Liver (tissue), 9 donors: ENCODE results near the gene S100A11. TPM values are rescaled to one million over a fixed set of nuclear protein-coding genes. Genes with fewer than 3 reads are reported as not detected.

Experiments used
- DNase-seq: peaks from one replicate; pipeline ENCODE4 v3.0.0-alpha.2; 2017; ENCODE audit warnings: low spot score
- H3K27ac ChIP-seq, 2 donors: one replicate each; pipeline ENCODE4 v1.7.0; 2013; ENCODE audit warnings: inconsistent platforms in 2 of 2, low read length in 2 of 2, control low read depth in 1 of 2, low read depth in 1 of 2, mild to moderate bottlenecking in 1 of 2
- H3K27me3 ChIP-seq, 4 donors: one replicate each; pipeline versions ENCODE4 v1.6.1 to v1.7.0; 2013; ENCODE audit warnings: low read length in 3 of 4, inconsistent platforms in 1 of 4, mild to moderate bottlenecking in 1 of 4, moderate library complexity in 1 of 4; ENCODE audit not compliant: control insufficient read depth in 4 of 4, insufficient read depth in 4 of 4
- H3K36me3 ChIP-seq, 4 donors: one replicate each; pipeline versions ENCODE4 v1.6.1 to v1.7.0; 2013; ENCODE audit warnings: low read length in 3 of 4, mild to moderate bottlenecking in 3 of 4, low read depth in 1 of 4, moderate library complexity in 1 of 4; ENCODE audit not compliant: control insufficient read depth in 4 of 4, insufficient read depth in 3 of 4
- H3K4me1 ChIP-seq, 4 donors: one replicate each; pipeline versions ENCODE4 v1.6.1 to v1.7.0; 2013; ENCODE audit warnings: low read length in 3 of 4, mild to moderate bottlenecking in 3 of 4, moderate library complexity in 1 of 4; ENCODE audit not compliant: control insufficient read depth in 4 of 4, insufficient read depth in 4 of 4
- H3K4me3 ChIP-seq, 3 donors: one replicate each; pipeline versions ENCODE4 v1.6.1 to v1.7.0; 2013; ENCODE audit warnings: low read length in 3 of 3, control low read depth in 1 of 3, low read depth in 1 of 3, mild to moderate bottlenecking in 1 of 3
- H3K9ac ChIP-seq, 2 donors: one replicate each; pipeline ENCODE4 v1.7.0; 2013; ENCODE audit warnings: low read length in 2 of 2, mild to moderate bottlenecking in 2 of 2, moderate library complexity in 2 of 2, control low read depth in 1 of 2, low read depth in 1 of 2
- H3K9me3 ChIP-seq, 4 donors: one replicate each; pipeline versions ENCODE4 v1.6.1 to v1.7.0; 2013; ENCODE audit warnings: low read length in 3 of 4; ENCODE audit not compliant: control insufficient read depth in 4 of 4
- EGR1 ChIP-seq, 2 donors: IDR thresholded peaks; 2 replicates each; pipeline ENCODE4 v1.6.1; 2016 to 2018; ENCODE audit warnings: antibody characterized with exemption in 2 of 2, low read depth in 2 of 2
- FOXA1 ChIP-seq: IDR thresholded peaks from 2 replicates; pipeline ENCODE4 v1.6.1; 2016; ENCODE audit warnings: antibody characterized with exemption
- FOXA2 ChIP-seq: IDR thresholded peaks from 2 replicates; pipeline ENCODE4 v1.6.1; 2016; ENCODE audit warnings: antibody characterized with exemption
- GABPA ChIP-seq, 2 donors: IDR thresholded peaks in 1 of 2; conservative IDR thresholded peaks in 1 of 2; 2 replicates each; pipeline ENCODE4 v1.6.1; 2016; ENCODE audit warnings: antibody characterized with exemption in 2 of 2, mild to moderate bottlenecking in 1 of 2, moderate library complexity in 1 of 2
- HNF4A ChIP-seq, 2 donors: conservative IDR thresholded peaks; 2 replicates each; pipeline ENCODE4 v1.6.1; 2016; ENCODE audit warnings: antibody characterized with exemption in 2 of 2, mild to moderate bottlenecking in 2 of 2
- HNF4G ChIP-seq: IDR thresholded peaks from 2 replicates; pipeline ENCODE4 v1.6.1; 2016; ENCODE audit warnings: antibody characterized with exemption
- JUND ChIP-seq, 2 donors: IDR thresholded peaks; 2 replicates each; pipeline ENCODE4 v1.6.1; 2016; ENCODE audit warnings: antibody characterized with exemption in 2 of 2
- NR2F2 ChIP-seq: IDR thresholded peaks from 2 replicates; pipeline ENCODE4 v1.6.1; 2016; ENCODE audit warnings: antibody characterized with exemption
- RAD21 ChIP-seq, 2 donors: IDR thresholded peaks; 2 replicates each; pipeline ENCODE4 v1.6.1; 2016; ENCODE audit warnings: antibody characterized with exemption in 2 of 2, mild to moderate bottlenecking in 2 of 2
- RXRA ChIP-seq, 2 donors: IDR thresholded peaks; 2 replicates each; pipeline ENCODE4 v1.6.1; 2017 to 2018; ENCODE audit warnings: antibody characterized with exemption in 2 of 2, mild to moderate bottlenecking in 1 of 2
- SP1 ChIP-seq: IDR thresholded peaks from 2 replicates; pipeline ENCODE4 v1.6.1; 2018; ENCODE audit warnings: antibody characterized with exemption, mild to moderate bottlenecking
- TAF1 ChIP-seq: conservative IDR thresholded peaks from 2 replicates; pipeline ENCODE4 v1.6.1; 2016; ENCODE audit warnings: antibody characterized with exemption, mild to moderate bottlenecking
- YY1 ChIP-seq: IDR thresholded peaks from 2 replicates; pipeline ENCODE4 v1.6.1; 2016; ENCODE audit warnings: antibody characterized with exemption, mild to moderate bottlenecking
- WGBS: extraction: QIAGEN DNeasy Blood & Tissue Kit; methylation state at CpG from one replicate; pipeline ENCODE4 v1.1.7; 2013; 5-methylcytosine and 5-hydroxymethylcytosine counted together
- polyA plus RNA-seq, 2 donors: library from polyadenylated mRNA; stranded (reverse) in 1 of 2; unstranded in 1 of 2; fragments of 200-250 nt in 1 of 2; fragments of >200 nt in 1 of 2; fragmentation: Nextera tagmentation in 1 of 2; extraction: Ambion mirVana in 1 of 2; gene quantifications; one replicate each; pipeline versions ENCODE4 v1.2.1 to v1.2.3, GENCODE V29; 2013 to 2015
- total RNA-seq, 2 donors: library from RNA; depleted of rRNA; stranded (reverse); fragments of >200 nt; gene quantifications; one replicate each; pipeline ENCODE4 v1.2.3, GENCODE V29; 2014
- TF ChIP-seq, protein P1 (sequence below): IDR thresholded peaks from 2 replicates; pipeline ENCODE4 v1.6.1; 2016; ENCODE audit warnings: antibody characterized with exemption, mild to moderate bottlenecking
- TF ChIP-seq, protein P2 (sequence below): IDR thresholded peaks from 2 replicates; pipeline ENCODE4 v1.6.1; 2016; ENCODE audit warnings: antibody characterized with exemption
- TF ChIP-seq, protein P3 (sequence below): IDR thresholded peaks from 2 replicates; pipeline ENCODE4 v1.6.1; 2016; ENCODE audit warnings: antibody characterized with exemption
- TF ChIP-seq, protein P4 (sequence below): IDR thresholded peaks from 2 replicates; pipeline ENCODE4 v1.6.1; 2016; ENCODE audit warnings: antibody characterized with exemption
- donor health status: healthy.
- donor health status: healthy.
- donor health status: healthy.
- donor health status: healthy.
- donor health status: healthy.

The S100A11 gene
- total and polyA plus RNA-seq, 4 donors = 9.9 to 76.1 (median 31.0) TPM

DNA sequence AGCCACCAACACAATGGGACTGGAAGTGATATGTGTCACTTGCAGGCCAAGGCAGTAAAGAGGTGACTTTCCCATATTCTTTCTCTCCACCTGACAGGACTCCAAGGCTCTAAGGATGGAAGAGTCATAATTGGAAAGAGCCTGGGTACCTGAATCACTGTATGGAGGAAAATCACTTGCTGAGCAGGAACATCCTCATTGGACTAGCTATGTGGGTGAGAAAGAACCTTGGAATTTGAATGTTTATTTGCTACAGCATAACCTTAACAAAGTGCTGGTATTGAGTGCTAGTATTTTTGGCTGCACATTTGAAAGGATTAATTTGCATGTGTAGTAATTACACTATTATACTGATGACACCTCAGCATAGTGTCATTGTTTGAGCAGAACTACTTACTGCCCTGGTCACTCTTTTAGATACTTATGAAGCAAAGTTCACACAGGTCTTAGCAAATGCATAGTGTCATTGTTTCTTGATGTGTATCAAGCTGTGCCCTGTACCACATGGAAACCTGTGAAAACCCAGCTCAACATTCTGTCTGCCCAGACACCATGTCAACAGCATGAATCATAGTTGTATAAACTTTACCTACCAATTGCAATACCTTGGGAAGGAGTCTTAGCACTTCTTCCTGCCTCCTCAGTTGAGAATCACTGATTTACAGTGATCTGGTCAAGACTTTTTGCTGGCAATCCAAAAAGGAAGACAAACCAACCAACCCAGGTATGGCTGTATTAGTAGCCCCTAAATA, 38.0 kb downstream of the S100A11 start:
- Histone ChIP-seq H3K9me3 (no peaks in the 10 kb centered on the region), H3K4me3 (no peak overlapping the region), H3K9ac (no peak overlapping the region), H3K27ac (no peak overlapping the region), H3K4me1 (peaks cover 0 to 6% (median 5%) of the 10 kb centered on the region in 4 donors), H3K36me3 (no peaks in the 10 kb centered on the region), H3K27me3 (no peaks in the 10 kb centered on the region)
- DNase-seq = no peak
- TF ChIP-seq GABPA (IDR thresholded peaks at IDR 0.05 in 1 of 2, conservative IDR thresholded peaks at IDR 0.05 in 1 of 2) = no peak
- no peak for TF ChIP-seq FOXA1
- TF ChIP-seq, protein P1, sequence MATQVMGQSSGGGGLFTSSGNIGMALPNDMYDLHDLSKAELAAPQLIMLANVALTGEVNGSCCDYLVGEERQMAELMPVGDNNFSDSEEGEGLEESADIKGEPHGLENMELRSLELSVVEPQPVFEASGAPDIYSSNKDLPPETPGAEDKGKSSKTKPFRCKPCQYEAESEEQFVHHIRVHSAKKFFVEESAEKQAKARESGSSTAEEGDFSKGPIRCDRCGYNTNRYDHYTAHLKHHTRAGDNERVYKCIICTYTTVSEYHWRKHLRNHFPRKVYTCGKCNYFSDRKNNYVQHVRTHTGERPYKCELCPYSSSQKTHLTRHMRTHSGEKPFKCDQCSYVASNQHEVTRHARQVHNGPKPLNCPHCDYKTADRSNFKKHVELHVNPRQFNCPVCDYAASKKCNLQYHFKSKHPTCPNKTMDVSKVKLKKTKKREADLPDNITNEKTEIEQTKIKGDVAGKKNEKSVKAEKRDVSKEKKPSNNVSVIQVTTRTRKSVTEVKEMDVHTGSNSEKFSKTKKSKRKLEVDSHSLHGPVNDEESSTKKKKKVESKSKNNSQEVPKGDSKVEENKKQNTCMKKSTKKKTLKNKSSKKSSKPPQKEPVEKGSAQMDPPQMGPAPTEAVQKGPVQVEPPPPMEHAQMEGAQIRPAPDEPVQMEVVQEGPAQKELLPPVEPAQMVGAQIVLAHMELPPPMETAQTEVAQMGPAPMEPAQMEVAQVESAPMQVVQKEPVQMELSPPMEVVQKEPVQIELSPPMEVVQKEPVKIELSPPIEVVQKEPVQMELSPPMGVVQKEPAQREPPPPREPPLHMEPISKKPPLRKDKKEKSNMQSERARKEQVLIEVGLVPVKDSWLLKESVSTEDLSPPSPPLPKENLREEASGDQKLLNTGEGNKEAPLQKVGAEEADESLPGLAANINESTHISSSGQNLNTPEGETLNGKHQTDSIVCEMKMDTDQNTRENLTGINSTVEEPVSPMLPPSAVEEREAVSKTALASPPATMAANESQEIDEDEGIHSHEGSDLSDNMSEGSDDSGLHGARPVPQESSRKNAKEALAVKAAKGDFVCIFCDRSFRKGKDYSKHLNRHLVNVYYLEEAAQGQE = no peak
- TF ChIP-seq HNF4G = no peak
- no peak for TF ChIP-seq NR2F2
- TF ChIP-seq SP1 = no peak
- TF ChIP-seq JUND (IDR thresholded peaks at IDR 0.05) = no peak
- TF ChIP-seq TAF1 = no peak
- TF ChIP-seq RAD21 (IDR thresholded peaks at IDR 0.05) = no peak
- TF ChIP-seq, protein P2, sequence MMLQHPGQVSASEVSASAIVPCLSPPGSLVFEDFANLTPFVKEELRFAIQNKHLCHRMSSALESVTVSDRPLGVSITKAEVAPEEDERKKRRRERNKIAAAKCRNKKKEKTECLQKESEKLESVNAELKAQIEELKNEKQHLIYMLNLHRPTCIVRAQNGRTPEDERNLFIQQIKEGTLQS = no peak
- TF ChIP-seq, protein P3, sequence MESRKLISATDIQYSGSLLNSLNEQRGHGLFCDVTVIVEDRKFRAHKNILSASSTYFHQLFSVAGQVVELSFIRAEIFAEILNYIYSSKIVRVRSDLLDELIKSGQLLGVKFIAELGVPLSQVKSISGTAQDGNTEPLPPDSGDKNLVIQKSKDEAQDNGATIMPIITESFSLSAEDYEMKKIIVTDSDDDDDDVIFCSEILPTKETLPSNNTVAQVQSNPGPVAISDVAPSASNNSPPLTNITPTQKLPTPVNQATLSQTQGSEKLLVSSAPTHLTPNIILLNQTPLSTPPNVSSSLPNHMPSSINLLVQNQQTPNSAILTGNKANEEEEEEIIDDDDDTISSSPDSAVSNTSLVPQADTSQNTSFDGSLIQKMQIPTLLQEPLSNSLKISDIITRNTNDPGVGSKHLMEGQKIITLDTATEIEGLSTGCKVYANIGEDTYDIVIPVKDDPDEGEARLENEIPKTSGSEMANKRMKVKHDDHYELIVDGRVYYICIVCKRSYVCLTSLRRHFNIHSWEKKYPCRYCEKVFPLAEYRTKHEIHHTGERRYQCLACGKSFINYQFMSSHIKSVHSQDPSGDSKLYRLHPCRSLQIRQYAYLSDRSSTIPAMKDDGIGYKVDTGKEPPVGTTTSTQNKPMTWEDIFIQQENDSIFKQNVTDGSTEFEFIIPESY = no peak
- no peak for TF ChIP-seq FOXA2
- no peak for TF ChIP-seq YY1
- no peak for TF ChIP-seq EGR1 (IDR thresholded peaks at IDR 0.05; ENCODE audit: low read depth in 2 of 2)
- TF ChIP-seq RXRA (IDR thresholded peaks at IDR 0.05) = no peak
- TF ChIP-seq HNF4A (conservative IDR thresholded peaks at IDR 0.05) = no peak
- TF ChIP-seq, protein P4, sequence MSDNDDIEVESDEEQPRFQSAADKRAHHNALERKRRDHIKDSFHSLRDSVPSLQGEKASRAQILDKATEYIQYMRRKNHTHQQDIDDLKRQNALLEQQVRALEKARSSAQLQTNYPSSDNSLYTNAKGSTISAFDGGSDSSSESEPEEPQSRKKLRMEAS = no peak

DNA sequence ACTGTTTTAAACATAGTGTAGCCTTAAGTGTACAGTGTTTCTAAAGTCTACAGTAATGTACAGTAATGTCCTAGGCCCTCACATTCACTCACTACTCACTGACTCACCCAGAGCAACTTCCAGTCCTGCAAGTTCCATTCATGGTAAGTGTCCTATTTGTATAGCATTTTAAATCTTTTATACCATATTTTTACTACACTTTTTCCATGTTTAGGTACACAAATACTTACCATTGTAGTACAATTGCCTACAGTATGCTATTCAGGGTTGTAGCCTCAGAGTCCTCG, 39.6 kb downstream of the S100A11 start:
- H3K9ac ChIP-seq = no peak overlapping the region
- H3K4me1 ChIP-seq = peaks cover 3 to 19% (median 10%) of the 10 kb centered on the region in 4 donors
- no peaks in the 10 kb centered on the region for H3K36me3 ChIP-seq
- H3K4me3 ChIP-seq = no peak overlapping the region
- no peak overlapping the region for H3K27ac ChIP-seq
- DNase-seq = no peak
- no peak for TF ChIP-seq EGR1 (IDR thresholded peaks at IDR 0.05; ENCODE audit: low read depth in 2 of 2)
- TF ChIP-seq, protein P1 = no peak
- no peak for TF ChIP-seq FOXA2
- no peak for TF ChIP-seq HNF4A (conservative IDR thresholded peaks at IDR 0.05)
- TF ChIP-seq, protein P2 = no peak
- TF ChIP-seq SP1 = no peak
- no peak for TF ChIP-seq TAF1
- TF ChIP-seq GABPA (IDR thresholded peaks at IDR 0.05 in 1 of 2, conservative IDR thresholded peaks at IDR 0.05 in 1 of 2) = no peak
- no peak for TF ChIP-seq RAD21 (IDR thresholded peaks at IDR 0.05)
- TF ChIP-seq, protein P3 = no peak
- TF ChIP-seq, protein P4 = no peak
- TF ChIP-seq YY1 = no peak
- H3K9me3 ChIP-seq = no peaks in the 10 kb centered on the region
- 95% methylated on average over 1 of the region's 1 CpG for WGBS
- no peaks in the 10 kb centered on the region for H3K27me3 ChIP-seq
